ENCODE data around the gene MAML2. TPM values are rescaled to one million over a fixed set of nuclear protein-coding genes. Genes with fewer than 3 reads are reported as not detected.

The MAML2 gene
- total and polyA plus RNA-seq, 8 donors, result 1.3 to 22.8 (median 12.1) TPM

DNA sequence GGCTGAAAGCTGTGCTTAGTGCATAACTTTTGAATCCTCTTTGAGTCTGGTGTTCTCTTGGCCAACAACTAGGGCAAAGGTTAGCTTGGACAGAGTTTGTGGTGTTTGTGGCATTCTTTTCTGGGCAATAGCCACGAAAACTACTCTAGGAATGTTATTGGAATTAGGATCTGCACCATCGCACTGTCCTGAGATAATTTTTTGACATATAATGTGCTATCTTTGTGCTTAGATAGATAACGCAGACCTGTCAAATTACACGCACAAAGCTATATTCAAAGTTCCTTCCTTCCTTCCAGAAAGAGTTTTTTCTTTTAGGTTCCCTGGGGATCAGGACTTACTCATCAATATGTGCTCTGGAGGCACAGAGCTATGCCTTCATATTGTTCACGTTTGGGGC is 252.3 kb downstream of the MAML2 start:
- Histone ChIP-seq H3K4me1 (peaks cover 0 to 21% (median 16%) of the 10 kb centered on the region in 4 donors), H3K9me3 (no peaks in the 10 kb centered on the region), H3K4me3 (no peak overlapping the region), H3K36me3 (peaks cover 7 to 22% (median 11%) of the 10 kb centered on the region in 4 donors), H3K27me3 (no peaks in the 10 kb centered on the region), H3K27ac (no peak overlapping the region)
- intact Hi-C loops (cut with DNase I; ENCODE audit: low total_unique reads), result no loop called here
- 53 to 73% (median 66%) methylated on average over 5 of the region's 5 CpGs for WGBS, 5 donors
- TF ChIP-seq EP300 (IDR thresholded peaks at IDR 0.05), result no peak
- TF ChIP-seq POLR2A (IDR thresholded peaks at IDR 0.05), result no peak
- TF ChIP-seq, protein P1, sequence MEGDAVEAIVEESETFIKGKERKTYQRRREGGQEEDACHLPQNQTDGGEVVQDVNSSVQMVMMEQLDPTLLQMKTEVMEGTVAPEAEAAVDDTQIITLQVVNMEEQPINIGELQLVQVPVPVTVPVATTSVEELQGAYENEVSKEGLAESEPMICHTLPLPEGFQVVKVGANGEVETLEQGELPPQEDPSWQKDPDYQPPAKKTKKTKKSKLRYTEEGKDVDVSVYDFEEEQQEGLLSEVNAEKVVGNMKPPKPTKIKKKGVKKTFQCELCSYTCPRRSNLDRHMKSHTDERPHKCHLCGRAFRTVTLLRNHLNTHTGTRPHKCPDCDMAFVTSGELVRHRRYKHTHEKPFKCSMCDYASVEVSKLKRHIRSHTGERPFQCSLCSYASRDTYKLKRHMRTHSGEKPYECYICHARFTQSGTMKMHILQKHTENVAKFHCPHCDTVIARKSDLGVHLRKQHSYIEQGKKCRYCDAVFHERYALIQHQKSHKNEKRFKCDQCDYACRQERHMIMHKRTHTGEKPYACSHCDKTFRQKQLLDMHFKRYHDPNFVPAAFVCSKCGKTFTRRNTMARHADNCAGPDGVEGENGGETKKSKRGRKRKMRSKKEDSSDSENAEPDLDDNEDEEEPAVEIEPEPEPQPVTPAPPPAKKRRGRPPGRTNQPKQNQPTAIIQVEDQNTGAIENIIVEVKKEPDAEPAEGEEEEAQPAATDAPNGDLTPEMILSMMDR (IDR thresholded peaks at IDR 0.05), result no peak
- TF ChIP-seq POLR2AphosphoS5 (IDR thresholded peaks at IDR 0.05), result no peak
- DNase-seq, result no peak

DNA sequence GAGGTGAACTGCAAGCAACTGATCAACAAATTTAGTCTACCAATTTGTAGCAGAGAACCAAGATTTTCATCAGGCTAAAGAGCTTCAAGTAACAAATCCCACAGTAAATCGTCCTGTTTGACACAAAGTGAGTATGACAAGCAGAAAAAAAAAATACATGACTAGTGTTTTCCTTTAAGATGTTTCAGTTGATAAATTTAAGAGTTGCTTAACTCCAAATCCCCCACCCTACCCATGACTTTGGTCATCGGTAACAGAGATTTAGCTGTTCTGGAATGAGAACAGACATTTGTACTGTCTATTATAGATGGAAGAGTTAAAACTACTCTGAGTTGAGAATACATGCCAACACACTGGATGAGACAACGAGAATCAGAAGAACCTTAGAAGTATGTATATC is 254.1 kb downstream of the MAML2 start:
- Histone ChIP-seq H3K9me3 (no peaks in the 10 kb centered on the region), H3K27me3 (no peaks in the 10 kb centered on the region), H3K4me1 (peaks cover 0 to 12% (median 9%) of the 10 kb centered on the region in 4 donors), H3K36me3 (peaks cover 7 to 22% (median 11%) of the 10 kb centered on the region in 4 donors), H3K4me3 (no peak overlapping the region), H3K27ac (no peak overlapping the region)
- TF ChIP-seq POLR2A (IDR thresholded peaks at IDR 0.05), result no peak
- no peak for TF ChIP-seq EP300 (IDR thresholded peaks at IDR 0.05)
- TF ChIP-seq, protein P1 (IDR thresholded peaks at IDR 0.05), result no peak
- no peak for TF ChIP-seq POLR2AphosphoS5 (IDR thresholded peaks at IDR 0.05)
- WGBS, 5 donors, result 74 to 84% (median 76%) methylated on average over 3 of the region's 3 CpGs
- DNase-seq, result no peak
- intact Hi-C loops (cut with DNase I; ENCODE audit: low total_unique reads), result no loop called here

DNA sequence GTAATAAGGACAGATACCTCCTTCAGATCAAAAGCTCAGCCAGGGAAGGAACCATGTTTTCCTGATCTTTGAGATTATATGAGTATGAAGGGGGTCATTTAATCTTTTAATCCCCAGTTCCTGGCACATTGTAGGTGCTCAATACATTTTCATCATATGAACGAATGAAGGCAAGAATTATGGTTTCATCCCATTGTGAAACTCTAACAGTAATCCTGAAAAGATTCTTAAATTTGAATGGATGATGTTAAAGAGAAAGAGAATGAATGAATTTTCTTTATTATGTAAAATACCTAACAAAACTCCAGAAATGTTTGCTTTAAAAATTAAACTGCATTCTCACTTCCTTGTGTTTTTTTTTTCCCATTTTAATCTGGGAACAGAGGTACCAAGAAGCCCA is 256.9 kb downstream of the MAML2 start:
- Histone ChIP-seq H3K36me3 (peaks cover 0 to 2% (median 0%) of the 10 kb centered on the region in 4 donors), H3K27me3 (no peaks in the 10 kb centered on the region), H3K4me3 (no peak overlapping the region), H3K9me3 (no peaks in the 10 kb centered on the region), H3K4me1 (peaks cover 0 to 12% (median 9%) of the 10 kb centered on the region in 4 donors), H3K27ac (no peak overlapping the region)
- intact Hi-C loops (cut with DNase I; ENCODE audit: low total_unique reads), result no loop called here
- DNase-seq, result no peak
- TF ChIP-seq POLR2AphosphoS5 (IDR thresholded peaks at IDR 0.05), result no peak
- TF ChIP-seq POLR2A (IDR thresholded peaks at IDR 0.05), result no peak
- TF ChIP-seq, protein P1 (IDR thresholded peaks at IDR 0.05), result no peak
- no peak for TF ChIP-seq EP300 (IDR thresholded peaks at IDR 0.05)
- WGBS, 5 donors, result 92 to 97% (median 95%) methylated on average over 1 of the region's 1 CpG

- no peaks in the 10 kb centered on the region for H3K9me3 ChIP-seq
- peaks cover 0 to 6% (median 3%) of the 10 kb centered on the region in 4 donors for H3K4me1 ChIP-seq
- WGBS, 5 donors, result 77 to 100% (median 95%) methylated on average over 1 of the region's 1 CpG
- H3K27me3 ChIP-seq, result no peaks in the 10 kb centered on the region
- H3K27ac ChIP-seq, result no peak overlapping the region
- intact Hi-C loops (cut with DNase I; ENCODE audit: low total_unique reads), result no loop called here
- no peak for DNase-seq
- TF ChIP-seq, protein P1 (IDR thresholded peaks at IDR 0.05), result no peak
- no peak for TF ChIP-seq EP300 (IDR thresholded peaks at IDR 0.05)
- TF ChIP-seq POLR2AphosphoS5 (IDR thresholded peaks at IDR 0.05), result no peak
- no peak for TF ChIP-seq POLR2A (IDR thresholded peaks at IDR 0.05)
- H3K4me3 ChIP-seq, result no peak overlapping the region
- H3K36me3 ChIP-seq, result no peaks in the 10 kb centered on the region
These were observed 257.6 kb downstream of the MAML2 start for GRCh38 chr11:96085319-96085930.

Data from stomach (tissue), 9 donors.